ENCODE measurements around the gene ELMO1. TPM values are rescaled to one million over a fixed set of nuclear protein-coding genes. Genes with fewer than 3 reads are reported as not detected.

Gene ELMO1
- polyA plus RNA-seq, 1 donor (not counting 4 experiments of a cell fraction or from before 2014, with no cell fraction given), result not detected

DNA sequence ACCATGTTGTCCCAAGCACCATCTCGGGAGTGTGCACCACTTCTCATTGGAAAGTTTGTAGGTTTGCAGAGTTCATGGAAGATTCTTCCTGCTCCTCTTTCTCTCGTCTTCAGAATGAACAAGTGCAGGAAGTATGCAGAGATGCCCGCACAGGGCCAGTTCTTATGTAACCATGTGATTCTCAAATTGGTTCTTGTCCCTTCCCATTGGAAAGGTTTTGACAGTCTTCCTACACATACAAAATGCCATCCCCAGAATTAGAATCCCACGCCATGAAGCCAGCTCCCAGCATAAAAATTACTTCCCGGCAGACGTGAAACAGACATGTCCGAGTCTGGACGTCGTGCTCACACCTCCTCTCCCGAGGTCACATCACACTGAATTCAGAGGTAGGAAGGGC, 251.6 kb downstream of the ELMO1 start:
- no peaks in the 10 kb centered on the region for H3K9me3 ChIP-seq (ENCODE audit: control insufficient read depth, low read depth, low read length)
- no peaks in the 10 kb centered on the region for H3K9me1 ChIP-seq (ENCODE audit: control insufficient read depth, extremely low read depth, insufficient read depth, low read length)
- no peak overlapping the region for H3K27ac ChIP-seq (ENCODE audit: control insufficient read depth, insufficient read depth, low read length)
- no peak for TF ChIP-seq EZH2 (IDR thresholded peaks at IDR 0.05; ENCODE audit: low read length)
- TF ChIP-seq, protein P1, sequence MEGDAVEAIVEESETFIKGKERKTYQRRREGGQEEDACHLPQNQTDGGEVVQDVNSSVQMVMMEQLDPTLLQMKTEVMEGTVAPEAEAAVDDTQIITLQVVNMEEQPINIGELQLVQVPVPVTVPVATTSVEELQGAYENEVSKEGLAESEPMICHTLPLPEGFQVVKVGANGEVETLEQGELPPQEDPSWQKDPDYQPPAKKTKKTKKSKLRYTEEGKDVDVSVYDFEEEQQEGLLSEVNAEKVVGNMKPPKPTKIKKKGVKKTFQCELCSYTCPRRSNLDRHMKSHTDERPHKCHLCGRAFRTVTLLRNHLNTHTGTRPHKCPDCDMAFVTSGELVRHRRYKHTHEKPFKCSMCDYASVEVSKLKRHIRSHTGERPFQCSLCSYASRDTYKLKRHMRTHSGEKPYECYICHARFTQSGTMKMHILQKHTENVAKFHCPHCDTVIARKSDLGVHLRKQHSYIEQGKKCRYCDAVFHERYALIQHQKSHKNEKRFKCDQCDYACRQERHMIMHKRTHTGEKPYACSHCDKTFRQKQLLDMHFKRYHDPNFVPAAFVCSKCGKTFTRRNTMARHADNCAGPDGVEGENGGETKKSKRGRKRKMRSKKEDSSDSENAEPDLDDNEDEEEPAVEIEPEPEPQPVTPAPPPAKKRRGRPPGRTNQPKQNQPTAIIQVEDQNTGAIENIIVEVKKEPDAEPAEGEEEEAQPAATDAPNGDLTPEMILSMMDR (optimal IDR thresholded peaks at IDR 0.05 in 1 of 3, IDR thresholded peaks at IDR 0.05 in 1 of 3, conservative IDR thresholded peaks at IDR 0.05 in 1 of 3; ENCODE audit: extremely low read depth in 1 of 3, insufficient read depth in 2 of 3, low read length in 3 of 3), result no peak
- H3K27me3 ChIP-seq (ENCODE audit: control insufficient read depth, extremely low read depth, insufficient read depth, low read length), result no peaks in the 10 kb centered on the region
- no peak overlapping the region for H3K4me3 ChIP-seq (ENCODE audit: control insufficient read depth in 2 of 3, extremely low read depth in 1 of 3, insufficient read depth in 2 of 3, low read depth in 1 of 3, low read length in 3 of 3)
- FAIRE-seq, result no peak
- H2AFZ ChIP-seq (ENCODE audit: control insufficient read depth, low read length), result no peak overlapping the region
- H3K79me2 ChIP-seq (ENCODE audit: control insufficient read depth, insufficient read depth, low read length), result no peaks in the 10 kb centered on the region
- no peak overlapping the region for H3K9ac ChIP-seq (ENCODE audit: control insufficient read depth, extremely low read depth, insufficient read depth, low read length)
- no peaks in the 10 kb centered on the region for H4K20me1 ChIP-seq (ENCODE audit: control insufficient read depth, extremely low read depth, insufficient read depth, low read length)
- dilution Hi-C loops (cut with MboI; ENCODE audit: extremely low pct_ligation_motif_present, low sequenced_read_pairs), result loop anchor here (25.0 kb wide), 1 partner anchor 210 kb away; no protein-coding TSS in a partner anchor
- H3K4me1 ChIP-seq (ENCODE audit: control insufficient read depth, extremely low read depth, insufficient read depth, low read length), result no peaks in the 10 kb centered on the region
- H3K4me2 ChIP-seq (ENCODE audit: control insufficient read depth, extremely low read depth, insufficient read depth, low read depth, low read length), result no peak overlapping the region
- H3K36me3 ChIP-seq (ENCODE audit: control insufficient read depth in 2 of 2, extremely low read depth in 1 of 2, insufficient read depth in 2 of 2, low read length in 2 of 2), result no peaks in the 10 kb centered on the region
- DNase-seq (ENCODE audit: low read depth, low spot score), result no peak

DNA sequence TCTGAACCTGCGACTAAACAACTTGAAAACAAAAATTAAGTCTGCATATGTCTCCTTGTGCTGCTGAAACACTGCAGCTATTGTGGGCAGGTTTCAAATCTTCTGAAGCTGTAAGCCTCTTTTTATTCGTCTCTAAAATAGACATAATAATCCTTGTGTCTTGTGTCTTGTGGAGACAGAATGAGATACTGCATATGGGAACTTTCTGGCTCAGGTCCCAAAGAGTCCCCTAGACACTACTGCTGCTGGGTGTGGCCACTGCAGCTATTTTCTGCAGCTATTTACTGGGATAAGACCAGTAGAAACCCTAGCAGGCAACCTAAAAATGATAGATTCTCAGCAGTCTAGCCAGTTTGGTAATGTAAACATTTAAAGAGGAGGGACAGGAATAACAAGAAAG, 252.0 kb downstream of the ELMO1 start:
- Histone ChIP-seq H3K27ac (ENCODE audit: control insufficient read depth, insufficient read depth, low read length) (no peak overlapping the region), H3K9me1 (ENCODE audit: control insufficient read depth, extremely low read depth, insufficient read depth, low read length) (no peaks in the 10 kb centered on the region), H4K20me1 (ENCODE audit: control insufficient read depth, extremely low read depth, insufficient read depth, low read length) (no peaks in the 10 kb centered on the region), H2AFZ (ENCODE audit: control insufficient read depth, low read length) (no peak overlapping the region), H3K4me1 (ENCODE audit: control insufficient read depth, extremely low read depth, insufficient read depth, low read length) (no peaks in the 10 kb centered on the region), H3K4me2 (ENCODE audit: control insufficient read depth, extremely low read depth, insufficient read depth, low read depth, low read length) (no peak overlapping the region), H3K4me3 (ENCODE audit: control insufficient read depth in 2 of 3, extremely low read depth in 1 of 3, insufficient read depth in 2 of 3, low read depth in 1 of 3, low read length in 3 of 3) (no peak overlapping the region), H3K79me2 (ENCODE audit: control insufficient read depth, insufficient read depth, low read length) (no peaks in the 10 kb centered on the region), H3K27me3 (ENCODE audit: control insufficient read depth, extremely low read depth, insufficient read depth, low read length) (no peaks in the 10 kb centered on the region), H3K36me3 (ENCODE audit: control insufficient read depth in 2 of 2, extremely low read depth in 1 of 2, insufficient read depth in 2 of 2, low read length in 2 of 2) (no peaks in the 10 kb centered on the region), H3K9me3 (ENCODE audit: control insufficient read depth, low read depth, low read length) (no peaks in the 10 kb centered on the region), H3K9ac (ENCODE audit: control insufficient read depth, extremely low read depth, insufficient read depth, low read length) (no peak overlapping the region)
- dilution Hi-C loops (cut with MboI; ENCODE audit: extremely low pct_ligation_motif_present, low sequenced_read_pairs), result loop anchor here (25.0 kb wide), 1 partner anchor 209 kb away; no protein-coding TSS in a partner anchor
- DNase-seq (ENCODE audit: low read depth, low spot score), result no peak
- FAIRE-seq, result no peak
- TF ChIP-seq, protein P1 (optimal IDR thresholded peaks at IDR 0.05 in 1 of 3, IDR thresholded peaks at IDR 0.05 in 1 of 3, conservative IDR thresholded peaks at IDR 0.05 in 1 of 3; ENCODE audit: extremely low read depth in 1 of 3, insufficient read depth in 2 of 3, low read length in 3 of 3), result no peak
- no peak for TF ChIP-seq EZH2 (IDR thresholded peaks at IDR 0.05; ENCODE audit: low read length)

All from keratinocyte (primary cell).